Right hindlimb (tissue), 1 donor: ENCODE data around the gene ZNF862.
A peak's percentile ranks its signal among the peaks of the same experiment; 100 is the strongest.

Source experiments
- DNase-seq: peaks from one replicate; pipeline ENCODE4 v3.0.0-alpha.2; 2018

ZNF862 gene

GRCh38 chr7:149867762-149868622 is 29.8 kb downstream of the ZNF862 start:
- no peak for DNase-seq

GRCh38 chr7:149868623-149869290 is 30.6 kb downstream of the ZNF862 start:
- DNase-seq, result no peak

GRCh38 chr7:149869291-149869650 is 31.1 kb downstream of the ZNF862 start:
- no peak for DNase-seq

GRCh38 chr7:149869867-149870266 is 31.7 kb downstream of the ZNF862 start:
- DNase-seq, result no peak

- no peak for DNase-seq
Observed at GRCh38 chr7:149870274-149870673, 32.1 kb downstream of the ZNF862 start.

- no peak for DNase-seq
Observed at GRCh38 chr7:149870701-149871483, 32.7 kb downstream of the ZNF862 start.

- no peak for DNase-seq
Observed at GRCh38 chr7:149871576-149871975, 33.4 kb downstream of the ZNF862 start.

- peak; percentile 84 for DNase-seq
Observed at GRCh38 chr7:149872419-149873073, 34.4 kb downstream of the ZNF862 start.

- DNase-seq, result peak; percentile 96
Observed at GRCh38 chr7:149873074-149873969, 35.1 kb downstream of the ZNF862 start, which contains the start of gene ATP6V0E2. ATP6V0E2 (plus strand) TSS chr7:149873969; CDS start chr7:149874066, 97 bp downstream.

GRCh38 chr7:149873970-149874643 is 35.9 kb downstream of the ZNF862 start:
- no peak for DNase-seq

GRCh38 chr7:149874644-149875028 is 36.5 kb downstream of the ZNF862 start:
- no peak for DNase-seq

GRCh38 chr7:149875396-149875795 is 37.2 kb downstream of the ZNF862 start:
- no peak for DNase-seq

GRCh38 chr7:149877890-149878522 is 39.8 kb downstream of the ZNF862 start:
- DNase-seq, result no peak

GRCh38 chr7:149878523-149878921 is 40.3 kb downstream of the ZNF862 start:
- no peak for DNase-seq

- DNase-seq, result no peak
Observed at GRCh38 chr7:149879271-149879743, 41.1 kb downstream of the ZNF862 start.

- no peak for DNase-seq
Observed at GRCh38 chr7:149879766-149880637, 41.8 kb downstream of the ZNF862 start.

- no peak for DNase-seq
Observed at GRCh38 chr7:149880638-149881311, 42.6 kb downstream of the ZNF862 start.

- no peak for DNase-seq
Observed at GRCh38 chr7:149881328-149882247, 43.4 kb downstream of the ZNF862 start.
